Measurements from ENCODE around the gene CDH8.
"Not testable (repeated sequence)": the region's sequence is repeated elsewhere in the genome, so short reads cannot be mapped to it uniquely, and the experiment has no call there.

Gene CDH8

DNA sequence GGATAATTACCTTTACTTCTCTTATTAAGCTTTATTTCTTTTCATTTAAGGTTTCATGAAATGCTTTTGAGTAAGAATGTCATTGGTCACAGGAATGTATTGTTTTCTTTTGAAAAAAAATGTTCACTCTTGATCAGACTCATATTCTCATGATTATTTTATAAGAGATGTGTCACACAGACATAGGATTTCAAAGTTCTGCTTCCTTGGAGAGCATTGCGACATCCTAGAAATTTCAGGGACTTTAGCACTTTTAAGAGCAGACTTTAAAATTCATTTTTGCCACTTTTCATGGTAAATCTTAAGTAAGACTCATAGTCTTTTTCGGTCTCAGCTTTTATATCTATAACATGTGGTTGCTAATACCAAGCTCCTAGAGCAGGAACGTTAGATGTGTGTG is 314.7 kb downstream of the CDH8 start:
- no peaks in the 10 kb centered on the region for H3K27me3 ChIP-seq
- H3K36me3 ChIP-seq: no peaks in the 10 kb centered on the region
- DNase-seq: no peak
- TF ChIP-seq, protein P1, sequence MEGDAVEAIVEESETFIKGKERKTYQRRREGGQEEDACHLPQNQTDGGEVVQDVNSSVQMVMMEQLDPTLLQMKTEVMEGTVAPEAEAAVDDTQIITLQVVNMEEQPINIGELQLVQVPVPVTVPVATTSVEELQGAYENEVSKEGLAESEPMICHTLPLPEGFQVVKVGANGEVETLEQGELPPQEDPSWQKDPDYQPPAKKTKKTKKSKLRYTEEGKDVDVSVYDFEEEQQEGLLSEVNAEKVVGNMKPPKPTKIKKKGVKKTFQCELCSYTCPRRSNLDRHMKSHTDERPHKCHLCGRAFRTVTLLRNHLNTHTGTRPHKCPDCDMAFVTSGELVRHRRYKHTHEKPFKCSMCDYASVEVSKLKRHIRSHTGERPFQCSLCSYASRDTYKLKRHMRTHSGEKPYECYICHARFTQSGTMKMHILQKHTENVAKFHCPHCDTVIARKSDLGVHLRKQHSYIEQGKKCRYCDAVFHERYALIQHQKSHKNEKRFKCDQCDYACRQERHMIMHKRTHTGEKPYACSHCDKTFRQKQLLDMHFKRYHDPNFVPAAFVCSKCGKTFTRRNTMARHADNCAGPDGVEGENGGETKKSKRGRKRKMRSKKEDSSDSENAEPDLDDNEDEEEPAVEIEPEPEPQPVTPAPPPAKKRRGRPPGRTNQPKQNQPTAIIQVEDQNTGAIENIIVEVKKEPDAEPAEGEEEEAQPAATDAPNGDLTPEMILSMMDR (IDR thresholded peaks at IDR 0.05): no peak
- H3K4me1 ChIP-seq: no peaks in the 10 kb centered on the region
- no peak overlapping the region for H3K27ac ChIP-seq
- intact Hi-C loops (cut with DNase I; ENCODE audit: low total_unique reads): no loop called here
- no peak overlapping the region for H3K4me3 ChIP-seq
- no peaks in the 10 kb centered on the region for H3K9me3 ChIP-seq

DNA sequence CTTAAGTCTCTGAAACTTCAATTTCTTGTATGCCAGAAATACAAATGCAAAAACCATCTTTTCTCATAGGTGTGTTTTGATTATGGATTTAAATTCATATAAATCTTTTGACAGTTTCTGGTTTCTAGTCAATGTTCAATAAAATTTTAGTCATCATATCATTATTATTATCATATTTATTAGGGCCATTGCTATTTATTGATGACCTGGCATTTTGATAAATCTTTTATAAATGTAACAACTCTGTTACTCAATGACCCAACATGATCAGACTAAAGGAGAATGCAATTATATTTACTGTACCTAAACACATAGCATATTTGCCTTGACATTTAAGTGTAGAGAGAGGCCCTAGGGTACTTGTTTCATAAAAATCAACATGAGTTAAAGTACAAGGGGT is 320.8 kb downstream of the CDH8 start:
- H3K27me3 ChIP-seq: no peaks in the 10 kb centered on the region
- no peak overlapping the region for H3K27ac ChIP-seq
- TF ChIP-seq, protein P1 (IDR thresholded peaks at IDR 0.05): no peak
- no peaks in the 10 kb centered on the region for H3K36me3 ChIP-seq
- intact Hi-C loops (cut with DNase I; ENCODE audit: low total_unique reads): no loop called here
- H3K4me3 ChIP-seq: no peak overlapping the region
- no peak for DNase-seq
- no peaks in the 10 kb centered on the region for H3K4me1 ChIP-seq
- no peaks in the 10 kb centered on the region for H3K9me3 ChIP-seq

DNA sequence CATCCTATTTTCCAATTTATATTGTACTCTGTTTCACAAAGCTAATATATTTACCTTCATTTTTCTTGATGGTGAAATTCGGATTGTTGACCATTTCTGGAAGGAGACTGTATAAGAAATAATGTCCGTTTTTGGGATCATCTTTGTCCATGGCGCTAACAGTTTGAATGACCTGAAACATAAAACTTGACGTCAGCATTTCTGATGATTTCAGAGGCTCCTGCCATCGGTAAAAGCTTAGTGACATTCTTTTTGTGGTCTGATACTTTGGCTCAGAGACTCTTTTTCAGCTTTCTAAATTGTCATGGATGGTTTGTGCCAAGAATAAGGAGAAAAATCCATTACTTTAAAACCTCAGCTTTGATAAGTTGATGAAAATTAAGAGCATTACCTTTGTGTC is 322.5 kb downstream of the CDH8 start:
- no peak overlapping the region for H3K27ac ChIP-seq
- TF ChIP-seq, protein P1 (IDR thresholded peaks at IDR 0.05): no peak
- no peak for DNase-seq
- no peaks in the 10 kb centered on the region for H3K4me1 ChIP-seq
- intact Hi-C loops (cut with DNase I; ENCODE audit: low total_unique reads): no loop called here
- H3K4me3 ChIP-seq: no peak overlapping the region
- no peaks in the 10 kb centered on the region for H3K36me3 ChIP-seq
- H3K27me3 ChIP-seq: no peaks in the 10 kb centered on the region
- no peaks in the 10 kb centered on the region for H3K9me3 ChIP-seq

DNA sequence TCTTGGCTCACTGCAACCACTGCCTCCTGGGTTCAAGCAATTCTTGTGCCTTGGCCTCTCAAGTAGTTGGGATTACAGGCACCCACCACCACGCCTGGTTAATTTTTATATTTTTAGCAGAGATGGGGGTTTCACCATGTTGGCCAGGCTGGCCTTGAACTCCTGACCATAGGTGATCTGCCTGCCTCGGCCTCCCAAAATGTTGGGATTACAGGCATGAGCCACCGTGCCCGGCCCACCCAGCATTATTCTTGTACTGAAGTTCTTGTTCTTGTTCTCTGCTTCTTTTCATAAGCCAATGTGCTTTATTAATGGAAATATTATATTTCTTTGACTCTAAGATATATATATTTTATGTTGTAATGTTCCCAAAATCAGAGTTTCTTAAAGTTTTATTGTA is 336.6 kb downstream of the CDH8 start:
- H3K4me3 ChIP-seq; H3K4me1 ChIP-seq; H3K9me3 ChIP-seq; H3K27me3 ChIP-seq; DNase-seq; intact Hi-C loops (cut with DNase I; ENCODE audit: low total_unique reads); H3K36me3 ChIP-seq; H3K27ac ChIP-seq: not testable (repeated sequence)

DNA sequence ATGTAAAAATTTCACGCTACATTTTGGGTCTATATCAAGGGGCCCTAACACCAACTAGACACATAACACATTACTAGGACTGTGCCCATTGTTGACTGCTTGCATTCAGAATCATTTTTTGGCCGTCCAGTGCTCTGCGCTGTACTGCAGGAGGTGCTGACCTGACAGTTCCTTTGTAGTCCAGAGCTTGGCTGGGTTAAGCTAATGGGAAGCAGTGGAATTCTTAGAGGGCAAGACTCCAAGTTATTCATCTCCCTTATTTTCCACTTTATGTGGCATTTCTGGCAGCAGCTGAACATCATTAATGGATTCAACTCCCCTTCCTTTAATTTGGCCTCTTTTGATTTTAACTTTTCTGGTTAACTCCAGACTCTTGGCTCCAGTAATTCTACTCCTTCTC is 351.7 kb downstream of the CDH8 start:
- DNase-seq: no peak
- Histone ChIP-seq H3K9me3 (no peaks in the 10 kb centered on the region), H3K27me3 (no peaks in the 10 kb centered on the region), H3K36me3 (no peaks in the 10 kb centered on the region), H3K27ac (no peak overlapping the region), H3K4me1 (no peaks in the 10 kb centered on the region), H3K4me3 (no peak overlapping the region)
- intact Hi-C loops (cut with DNase I; ENCODE audit: low total_unique reads): no loop called here
- TF ChIP-seq, protein P1 (IDR thresholded peaks at IDR 0.05): no peak

DNA sequence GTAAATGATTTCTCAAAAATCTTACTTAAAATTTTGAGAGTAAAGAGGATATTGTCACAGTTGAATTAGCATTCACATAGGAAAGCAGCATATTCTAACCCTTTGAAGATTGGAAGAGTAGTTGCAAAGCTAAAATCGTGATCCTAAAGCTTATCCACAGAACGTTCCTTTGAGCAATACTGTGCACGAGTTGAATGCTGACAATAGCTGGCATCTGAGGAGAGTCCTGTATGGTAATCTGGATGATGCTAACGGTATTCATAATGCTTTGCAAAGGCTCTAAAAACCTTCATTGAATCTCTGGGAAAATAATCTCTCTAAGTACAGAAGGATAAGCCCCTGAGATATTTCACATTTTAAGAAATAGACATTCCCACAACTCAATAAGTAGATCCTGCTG is 354.6 kb downstream of the CDH8 start:
- DNase-seq: no peak
- TF ChIP-seq, protein P1 (IDR thresholded peaks at IDR 0.05): no peak
- Histone ChIP-seq H3K9me3 (no peaks in the 10 kb centered on the region), H3K4me3 (no peak overlapping the region), H3K36me3 (no peaks in the 10 kb centered on the region), H3K27ac (no peak overlapping the region), H3K4me1 (no peaks in the 10 kb centered on the region), H3K27me3 (no peaks in the 10 kb centered on the region)
- intact Hi-C loops (cut with DNase I; ENCODE audit: low total_unique reads): no loop called here

Data from tibial artery (tissue), 4 donors.